ENCODE measurements around the gene KCNS1. TPM values are rescaled to one million over a fixed set of nuclear protein-coding genes. Genes with fewer than 3 reads are reported as not detected.

Gene KCNS1
- total RNA-seq, 1 experiment from 2014 or later, result 0.98 TPM

DNA sequence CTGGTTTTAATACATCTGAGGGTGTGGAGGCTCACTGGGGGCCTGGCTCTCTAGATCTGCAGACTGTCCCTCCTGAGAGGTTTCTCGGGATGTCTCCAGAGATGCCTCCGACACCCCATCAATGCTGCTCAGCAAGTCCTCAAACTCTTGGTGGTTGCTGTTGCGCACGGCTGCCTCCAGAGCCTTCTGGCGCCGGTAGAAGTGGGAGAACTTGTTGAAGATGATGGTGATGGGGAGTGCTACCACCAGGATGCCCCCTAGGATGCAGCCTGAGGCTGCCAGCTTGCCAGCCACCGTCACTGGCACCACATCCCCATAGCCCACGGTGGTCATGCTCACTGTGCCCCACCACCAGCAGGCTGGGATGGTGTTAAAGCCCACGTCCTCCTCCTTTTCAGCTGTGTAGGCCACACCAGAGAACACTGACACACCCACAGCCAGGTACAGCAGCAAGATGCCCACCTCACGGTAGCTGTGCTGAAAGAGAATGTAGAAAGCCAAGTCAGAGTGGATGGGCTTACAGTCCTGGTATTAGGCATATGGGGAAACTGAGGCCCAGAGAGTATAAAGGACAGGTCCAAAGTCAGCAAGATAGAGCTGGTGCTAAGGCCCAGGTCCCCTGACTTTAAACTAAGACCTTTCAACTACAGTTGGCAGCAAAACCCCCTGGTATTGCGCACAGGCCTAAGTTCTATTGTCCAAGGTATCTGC is 5.9 kb downstream of the KCNS1 start:
- Histone ChIP-seq H4K8ac (replicated peaks; ENCODE audit: insufficient read length, low read depth, low read length) (no peak overlapping the region), H2BK20ac (ENCODE audit: low read depth, low read length, poor library complexity, severe bottlenecking) (no peak overlapping the region), H3K14ac (ENCODE audit: insufficient read depth, low read length) (no peak overlapping the region; the same call in 1 of the 2 replicates), H2AK5ac (ENCODE audit: insufficient read length, low read length) (no peak overlapping the region), H2AFZ (ENCODE audit: low read length) (no peak overlapping the region), H3K18ac (ENCODE audit: insufficient read length, low read depth, low read length) (no peak overlapping the region), H2BK5ac (ENCODE audit: insufficient read length, low read length) (no peak overlapping the region), H3K27ac (ENCODE audit: insufficient read length, low read depth, low read length) (no peak overlapping the region), H2BK120ac (ENCODE audit: low read depth, low read length, poor library complexity, severe bottlenecking) (no peak overlapping the region), H3K4me1 (ENCODE audit: insufficient read depth, low read length) (no peaks in the 10 kb centered on the region), H3K23ac (ENCODE audit: insufficient read length, low read depth, low read length) (no peak overlapping the region), H4K91ac (ENCODE audit: insufficient read length, low read depth, low read length) (no peak overlapping the region), H2BK12ac (ENCODE audit: insufficient read length, low read depth, low read length) (no peak overlapping the region), H3K23me2 (ENCODE audit: insufficient read length, low read depth, low read length, poor library complexity, severe bottlenecking) (no peaks in the 10 kb centered on the region), H3K27me3 (ENCODE audit: insufficient read depth, low read length) (no peaks in the 10 kb centered on the region; the same call in 1 of the 2 replicates), H3K79me2 (ENCODE audit: insufficient read depth, low read length) (no peaks in the 10 kb centered on the region), H4K20me1 (ENCODE audit: control insufficient read depth, insufficient read depth, insufficient read length) (no peaks in the 10 kb centered on the region), H3K4ac (ENCODE audit: low read depth, low read length) (no peak overlapping the region), H3T11ph (ENCODE audit: low read length) (no peak overlapping the region), H3K9ac (ENCODE audit: extremely low read depth, insufficient read length, low read length) (no peak overlapping the region), H2BK15ac (ENCODE audit: low read depth, low read length) (no peak overlapping the region), H3K9me3 (ENCODE audit: control insufficient read depth, low read depth, low read length) (no peaks in the 10 kb centered on the region), H3K56ac (ENCODE audit: insufficient read length, low read depth, low read length) (no peak overlapping the region), H4K5ac (ENCODE audit: insufficient read length, low read depth, low read length) (no peak overlapping the region), H3K79me1 (ENCODE audit: insufficient read depth, low read depth, low read length, poor library complexity, severe bottlenecking) (no peaks in the 10 kb centered on the region), H3K4me2 (ENCODE audit: insufficient read depth, insufficient read length, low read length) (no peak overlapping the region)
- DNase-seq, result no peak
- peaks cover 5% of the 10 kb centered on the region in 2 experiments for H3K4me1 Mint-ChIP-seq
- no CpG with 5 or more reads among the region's 11 CpGs for WGBS (ENCODE audit: extremely low coverage, insufficient read length, low lambda C conversion rate)
- no peak overlapping the region; a peak in 1 of 7 replicates for H3K27ac Mint-ChIP-seq
- TF ChIP-seq, protein P1, sequence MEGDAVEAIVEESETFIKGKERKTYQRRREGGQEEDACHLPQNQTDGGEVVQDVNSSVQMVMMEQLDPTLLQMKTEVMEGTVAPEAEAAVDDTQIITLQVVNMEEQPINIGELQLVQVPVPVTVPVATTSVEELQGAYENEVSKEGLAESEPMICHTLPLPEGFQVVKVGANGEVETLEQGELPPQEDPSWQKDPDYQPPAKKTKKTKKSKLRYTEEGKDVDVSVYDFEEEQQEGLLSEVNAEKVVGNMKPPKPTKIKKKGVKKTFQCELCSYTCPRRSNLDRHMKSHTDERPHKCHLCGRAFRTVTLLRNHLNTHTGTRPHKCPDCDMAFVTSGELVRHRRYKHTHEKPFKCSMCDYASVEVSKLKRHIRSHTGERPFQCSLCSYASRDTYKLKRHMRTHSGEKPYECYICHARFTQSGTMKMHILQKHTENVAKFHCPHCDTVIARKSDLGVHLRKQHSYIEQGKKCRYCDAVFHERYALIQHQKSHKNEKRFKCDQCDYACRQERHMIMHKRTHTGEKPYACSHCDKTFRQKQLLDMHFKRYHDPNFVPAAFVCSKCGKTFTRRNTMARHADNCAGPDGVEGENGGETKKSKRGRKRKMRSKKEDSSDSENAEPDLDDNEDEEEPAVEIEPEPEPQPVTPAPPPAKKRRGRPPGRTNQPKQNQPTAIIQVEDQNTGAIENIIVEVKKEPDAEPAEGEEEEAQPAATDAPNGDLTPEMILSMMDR (conservative IDR thresholded peaks at IDR 0.05), result no peak
- peaks cover 35% of the 10 kb centered on the region for H3K27me3 Mint-ChIP-seq (ENCODE audit: low read depth)
- H3K4me3 Mint-ChIP-seq, result no peak overlapping the region
- peaks cover 2 to 4% (median 2%) of the 10 kb centered on the region in 3 experiments; a peak in 5 of 7 replicates for H3K36me3 Mint-ChIP-seq (ENCODE audit: insufficient read depth in 1 of 3, low read depth in 3 of 3)
- H3K9me3 Mint-ChIP-seq, result peaks cover 0 to 4% of the 10 kb centered on the region in 2 experiments; a peak in 2 of 5 replicates
